WTC11 (cell line): ENCODE measurements around the gene SDCCAG8.

Source experiments
- ATF3 ChIP-seq: sonication (generic); formaldehyde crosslinking; conservative IDR thresholded peaks from 2 replicates; pipeline ENCODE4 v1.8.1; 2022; ENCODE audit warnings: mild to moderate bottlenecking, missing genetic modification reagents
- CTCF ChIP-seq: fragments of 200-600 bp; IDR thresholded peaks from 2 replicates; pipeline ENCODE4 v1.8.0; 2022; ENCODE audit warnings: antibody characterized with exemption
- FOXJ3 ChIP-seq: sonication (generic); formaldehyde crosslinking; IDR thresholded peaks from 2 replicates; pipeline ENCODE4 v1.9.0; 2021; ENCODE audit warnings: missing genetic modification reagents, mild to moderate bottlenecking, borderline replicate concordance
- IRF1 ChIP-seq: sonication (generic); formaldehyde crosslinking; IDR thresholded peaks from 2 replicates; pipeline ENCODE4 v1.8.0; 2023; ENCODE audit warnings: missing genetic modification reagents
- NR3C1 ChIP-seq: sonication (generic); formaldehyde crosslinking; conservative IDR thresholded peaks from 2 replicates; pipeline ENCODE4 v1.8.1; 2023; ENCODE audit warnings: low read depth, mild to moderate bottlenecking, missing genetic modification reagents
- STAT6 ChIP-seq: sonication (generic); formaldehyde crosslinking; conservative IDR thresholded peaks from 2 replicates; pipeline ENCODE4 v1.8.1; 2023; ENCODE audit warnings: mild to moderate bottlenecking, low read depth, missing genetic modification reagents, moderate library complexity
- ZNF416 ChIP-seq: fragments of 250-450 bp; sonication (Bioruptor Pico); IDR thresholded peaks from 2 replicates; pipeline ENCODE4 v1.9.0; 2021; ENCODE audit warnings: mild to moderate bottlenecking, inconsistent platforms

- TF ChIP-seq CTCF (no peak), STAT6 (CRISPR knock-in tag) (no peak), ATF3 (CRISPR knock-in tag) (no peak), FOXJ3 (CRISPR knock-in tag) (no peak), IRF1 (CRISPR knock-in tag) (no peak), NR3C1 (CRISPR knock-in tag) (no peak), ZNF416 (CRISPR knock-in tag) (no peak)
Observed at GRCh38 chr1:243230914-243231313, 24.9 kb upstream of the SDCCAG8 start.
